Kidney epithelial cell (primary cell): ENCODE results near the gene SMIM20. TPM values are rescaled to one million over a fixed set of nuclear protein-coding genes. Genes with fewer than 3 reads are reported as not detected.

ENCODE experiments used
- DNase-seq: peaks from one replicate; pipeline ENCODE4 v3.0.0-alpha.2; 2010; ENCODE audit warnings: low read depth
- H3K27me3 ChIP-seq: 2 replicates; pipeline ENCODE4 v1.6.0; 2011; ENCODE audit warnings: low read length; ENCODE audit not compliant: control insufficient read depth, insufficient read depth
- H3K36me3 ChIP-seq: 2 replicates; pipeline ENCODE4 v1.5.1; 2011; ENCODE audit warnings: low read length; ENCODE audit not compliant: control insufficient read depth, insufficient read depth
- H3K4me3 ChIP-seq: 2 replicates; pipeline ENCODE4 v1.5.1; 2011; ENCODE audit warnings: low read depth, mild to moderate bottlenecking, control low read depth, low read length
- total RNA-seq: library from RNA; depleted of rRNA; stranded (reverse); fragments of >200 nt; gene quantifications from 2 replicates; pipeline ENCODE4 v1.2.3, GENCODE V29; 2015
- TF ChIP-seq, protein P1 (sequence below): IDR thresholded peaks from 2 replicates; pipeline ENCODE4 v1.5.1; 2011; ENCODE audit warnings: mild to moderate bottlenecking, moderate library complexity, low read length, control low read depth, inconsistent platforms; ENCODE audit not compliant: insufficient read depth, poor library complexity, severe bottlenecking

Gene SMIM20
- total RNA-seq, 1 donor from 2014 or later = 50.0 TPM

DNA sequence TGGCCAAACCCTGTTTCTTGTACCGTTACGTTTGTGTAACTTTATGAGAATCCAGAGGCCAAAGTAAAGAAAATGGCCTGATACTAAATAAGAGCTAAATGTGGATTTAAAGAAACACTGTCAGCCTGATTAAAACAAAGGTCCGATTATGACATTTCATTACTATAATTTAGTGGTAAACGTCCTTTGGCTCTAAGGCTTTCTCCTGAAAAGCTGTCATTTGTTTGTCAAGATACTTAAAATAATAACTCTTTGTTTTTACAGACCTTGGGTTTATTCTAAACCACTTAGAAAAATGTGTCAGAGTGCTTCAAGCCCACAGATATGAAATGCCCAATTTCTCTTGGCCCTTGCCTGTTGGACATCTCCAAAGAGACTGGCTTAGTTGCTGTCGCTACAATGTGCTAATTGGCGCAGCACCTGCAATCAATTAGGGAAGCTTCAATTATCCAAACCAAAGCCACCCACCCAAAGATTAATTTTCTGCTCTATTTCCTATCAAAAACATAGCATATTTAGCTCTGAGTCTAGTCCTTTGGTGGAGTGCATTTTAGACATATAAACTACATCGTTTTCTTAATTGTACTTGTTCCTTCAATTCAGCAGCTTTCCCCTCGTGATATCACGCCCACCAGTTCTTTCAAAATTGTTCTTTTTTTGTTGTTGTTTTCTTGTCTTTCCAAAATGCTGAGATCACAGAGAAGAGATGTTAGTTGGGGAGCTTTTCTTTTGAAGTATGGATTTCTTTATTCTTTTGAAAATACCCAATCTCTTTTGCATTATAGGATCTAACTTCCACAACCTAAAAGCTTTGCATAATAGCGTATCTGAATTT, 13.6 kb downstream of the SMIM20 start:
- TF ChIP-seq, protein P1, sequence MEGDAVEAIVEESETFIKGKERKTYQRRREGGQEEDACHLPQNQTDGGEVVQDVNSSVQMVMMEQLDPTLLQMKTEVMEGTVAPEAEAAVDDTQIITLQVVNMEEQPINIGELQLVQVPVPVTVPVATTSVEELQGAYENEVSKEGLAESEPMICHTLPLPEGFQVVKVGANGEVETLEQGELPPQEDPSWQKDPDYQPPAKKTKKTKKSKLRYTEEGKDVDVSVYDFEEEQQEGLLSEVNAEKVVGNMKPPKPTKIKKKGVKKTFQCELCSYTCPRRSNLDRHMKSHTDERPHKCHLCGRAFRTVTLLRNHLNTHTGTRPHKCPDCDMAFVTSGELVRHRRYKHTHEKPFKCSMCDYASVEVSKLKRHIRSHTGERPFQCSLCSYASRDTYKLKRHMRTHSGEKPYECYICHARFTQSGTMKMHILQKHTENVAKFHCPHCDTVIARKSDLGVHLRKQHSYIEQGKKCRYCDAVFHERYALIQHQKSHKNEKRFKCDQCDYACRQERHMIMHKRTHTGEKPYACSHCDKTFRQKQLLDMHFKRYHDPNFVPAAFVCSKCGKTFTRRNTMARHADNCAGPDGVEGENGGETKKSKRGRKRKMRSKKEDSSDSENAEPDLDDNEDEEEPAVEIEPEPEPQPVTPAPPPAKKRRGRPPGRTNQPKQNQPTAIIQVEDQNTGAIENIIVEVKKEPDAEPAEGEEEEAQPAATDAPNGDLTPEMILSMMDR = no peak
- Histone ChIP-seq H3K27me3 (no peaks in the 10 kb centered on the region), H3K36me3 (no peaks in the 10 kb centered on the region), H3K4me3 (no peak overlapping the region)
- no peak for DNase-seq

DNA sequence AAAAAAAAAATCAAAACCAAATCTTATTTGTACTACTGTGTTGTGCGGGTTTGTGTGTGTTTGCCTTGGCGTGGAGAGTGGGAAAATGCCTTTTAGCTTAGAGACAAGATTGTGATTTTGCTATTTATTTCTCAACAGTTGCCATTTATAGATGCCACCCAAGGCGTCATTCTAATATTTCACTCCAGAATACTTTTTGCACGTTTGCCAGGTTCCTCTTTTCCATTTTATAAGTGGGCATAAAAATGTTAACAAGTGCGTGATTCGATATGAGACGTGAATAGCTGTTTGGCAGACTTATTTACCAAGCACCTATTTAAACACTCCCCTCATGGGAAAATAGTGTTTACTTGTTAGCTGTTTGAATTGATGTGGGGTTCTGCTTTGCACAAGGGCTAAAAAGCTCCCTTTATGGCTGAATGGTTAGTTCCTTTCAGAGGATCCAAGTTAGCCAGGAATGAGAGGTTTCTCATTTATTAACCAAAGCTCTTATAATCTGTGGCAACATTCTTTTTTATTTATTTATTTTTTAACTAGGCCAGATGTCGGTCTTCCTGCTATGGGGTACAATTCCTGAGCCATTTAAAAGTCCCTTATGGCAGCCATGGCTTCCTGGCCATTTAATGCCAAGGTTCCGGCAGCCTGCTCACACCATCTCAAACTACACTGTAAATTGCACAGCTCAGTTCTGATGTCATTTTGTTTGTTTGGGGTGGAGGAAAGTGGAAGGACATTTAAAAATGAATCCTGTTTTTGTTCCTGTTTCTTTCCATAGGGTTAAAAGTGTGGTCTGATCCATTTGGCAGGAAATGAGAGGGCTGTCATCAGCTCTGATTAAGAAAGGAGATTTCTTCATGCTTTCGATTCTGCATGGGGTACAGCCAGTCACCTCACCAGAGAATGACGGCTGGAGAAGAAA, 14.6 kb downstream of the SMIM20 start:
- no peak overlapping the region for H3K4me3 ChIP-seq

DNA sequence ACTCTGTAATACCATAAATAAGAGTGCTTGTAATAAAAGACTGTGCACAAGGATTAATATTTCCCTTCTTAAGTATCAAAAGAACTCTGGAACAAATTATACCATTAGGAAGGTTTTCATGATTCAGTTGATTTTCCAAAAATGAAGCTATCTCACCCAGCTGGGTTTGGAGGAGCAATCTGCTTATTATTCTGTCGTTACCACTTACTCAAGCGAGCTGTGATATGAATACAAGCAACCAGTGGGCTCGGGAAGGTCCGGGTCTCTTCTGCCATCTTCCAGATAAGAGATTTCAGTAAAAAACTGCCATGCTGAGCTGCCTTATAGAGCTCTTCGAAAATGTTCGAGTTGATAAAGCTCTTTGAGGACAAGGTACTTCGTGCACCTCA, 15.3 kb downstream of the SMIM20 start:
- no peak for DNase-seq
- Histone ChIP-seq H3K27me3 (no peaks in the 10 kb centered on the region), H3K4me3 (no peak overlapping the region), H3K36me3 (no peaks in the 10 kb centered on the region)
- TF ChIP-seq, protein P1 = no peak

More for the DNA sequence above, 14.6 kb downstream of the SMIM20 start:
- no peak for DNase-seq
- H3K36me3 ChIP-seq = no peaks in the 10 kb centered on the region
- TF ChIP-seq, protein P1 = no peak
- no peaks in the 10 kb centered on the region for H3K27me3 ChIP-seq

DNA sequence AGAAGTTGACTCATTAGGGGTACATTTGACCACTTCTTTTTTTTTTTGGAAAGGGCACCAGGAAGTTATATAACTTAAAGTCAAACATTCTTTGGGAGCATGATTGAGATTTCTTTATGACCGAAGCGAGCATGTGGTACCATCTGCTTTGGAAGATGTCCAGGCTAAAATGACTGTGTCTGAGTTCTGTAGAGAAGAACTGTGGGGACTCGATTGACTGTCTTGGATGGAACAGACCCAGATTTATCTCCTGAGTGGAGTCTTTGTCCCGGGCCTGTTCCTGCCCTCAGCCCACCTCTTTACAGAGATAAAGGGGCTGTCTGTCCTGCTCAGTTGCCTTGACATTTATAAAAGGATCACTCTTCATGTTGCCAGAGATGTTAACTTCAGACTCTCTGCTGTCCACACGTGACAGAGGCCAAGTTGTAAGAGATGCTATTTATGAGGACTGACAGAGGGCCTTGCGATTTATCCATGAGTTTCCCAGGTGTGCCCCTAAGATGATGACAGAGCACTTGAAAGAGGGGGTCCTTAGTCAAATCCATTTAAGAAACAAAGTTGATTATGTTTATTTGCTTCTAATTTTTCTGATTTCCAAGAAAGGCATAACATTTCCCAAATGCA, 16.8 kb downstream of the SMIM20 start:
- Histone ChIP-seq H3K4me3 (no peak overlapping the region), H3K27me3 (no peaks in the 10 kb centered on the region), H3K36me3 (no peaks in the 10 kb centered on the region)
- no peak for DNase-seq
- TF ChIP-seq, protein P1 = no peak

DNA sequence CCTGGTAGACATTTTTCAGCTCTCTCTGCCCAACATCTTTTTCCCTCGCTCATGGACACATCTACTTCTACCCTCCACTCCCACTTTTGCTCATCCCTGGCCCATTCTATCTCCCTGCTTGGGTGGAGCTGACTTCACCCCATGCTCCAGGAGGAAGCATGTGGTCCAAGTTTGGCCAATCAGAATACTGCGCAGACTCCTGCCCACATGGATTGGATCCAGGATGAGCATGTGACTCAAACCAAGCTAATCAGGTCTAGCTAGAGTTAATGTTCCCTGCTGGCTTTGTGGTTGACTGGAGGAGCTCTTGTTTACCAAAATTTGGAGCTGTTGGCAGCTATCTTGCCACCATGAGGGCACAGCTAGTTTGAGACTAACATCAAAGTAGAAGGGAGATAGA, 22.7 kb downstream of the SMIM20 start:
- no peaks in the 10 kb centered on the region for H3K27me3 ChIP-seq
- TF ChIP-seq, protein P1 = no peak
- DNase-seq = no peak
- no peaks in the 10 kb centered on the region for H3K36me3 ChIP-seq
- H3K4me3 ChIP-seq = no peak overlapping the region
